ENCODE measurements around the gene SECISBP2L.

Gene SECISBP2L

DNA sequence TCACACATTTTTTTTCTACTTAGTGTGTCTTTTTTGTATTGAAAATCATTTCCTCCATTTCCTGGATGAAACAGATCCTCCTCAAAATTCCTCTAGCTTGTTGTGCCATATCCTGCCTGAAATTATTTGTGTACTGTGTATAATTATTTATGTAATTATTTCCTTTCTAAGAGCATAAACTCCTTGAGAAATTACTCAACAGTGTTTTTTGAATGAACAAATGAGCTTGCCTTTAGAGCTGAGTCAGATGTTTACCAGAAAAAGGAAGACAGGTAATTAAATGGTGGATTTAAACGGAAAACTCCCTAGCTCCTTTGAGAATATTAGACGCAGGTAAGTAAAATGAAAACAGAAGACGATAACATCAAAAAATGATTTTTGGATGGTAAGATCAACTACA is 13.2 kb upstream of the SECISBP2L start:
- ChIA-PET CTCF (interaction anchor here (1.0 to 3.3 kb wide), 6 partner anchors 10 to 51 kb away, joined by 3 to 15 read pairs (median 4); no protein-coding TSS in a partner anchor), POLR2A (no interaction called here)

GRCh38 chr15:49058559-49058958 is 12.3 kb upstream of the SECISBP2L start:
- TF ChIP-seq CTCF (IDR thresholded peaks at IDR 0.05; ENCODE audit: control extremely low read depth, extremely low read depth, low read depth, missing control alignments), result no peak
- CTCF ChIA-PET, result interaction anchor here (1.2 to 3.3 kb wide), 5 partner anchors 9 to 196 kb away, joined by 3 to 15 read pairs (median 3); no protein-coding TSS in a partner anchor
- POLR2A ChIA-PET, result no interaction called here
- no peak for DNase-seq (ENCODE audit: extremely low spot score)

More for the DNA sequence above, 13.2 kb upstream of the SECISBP2L start:
- no peak for TF ChIP-seq CTCF (IDR thresholded peaks at IDR 0.05; ENCODE audit: control extremely low read depth, extremely low read depth, low read depth, missing control alignments)
- DNase-seq (ENCODE audit: extremely low spot score), result no peak

DNA sequence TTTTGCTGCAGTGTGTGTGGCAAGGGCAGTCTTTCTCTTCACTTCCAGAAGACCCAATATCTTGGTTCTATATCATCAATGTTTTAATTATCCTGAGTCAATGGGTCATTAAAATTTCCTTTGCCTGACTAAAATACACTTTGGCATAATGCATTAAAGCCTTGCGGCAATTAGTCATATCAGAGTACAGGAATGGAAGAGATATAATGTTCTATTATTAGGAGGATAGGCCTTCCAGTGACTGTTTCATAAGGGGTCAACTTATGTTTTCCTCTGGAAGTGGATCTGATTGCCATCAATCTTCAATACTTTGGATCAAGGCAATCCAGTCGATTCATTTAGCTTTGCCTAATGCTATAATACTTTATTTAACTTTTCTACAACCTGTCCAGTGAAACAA is 9.4 kb upstream of the SECISBP2L start:
- ChIA-PET CTCF (no interaction called here), POLR2A (no interaction called here)
- no peak for DNase-seq (ENCODE audit: extremely low spot score)
- no peak for TF ChIP-seq CTCF (IDR thresholded peaks at IDR 0.05; ENCODE audit: control extremely low read depth, extremely low read depth, low read depth, missing control alignments)

DNA sequence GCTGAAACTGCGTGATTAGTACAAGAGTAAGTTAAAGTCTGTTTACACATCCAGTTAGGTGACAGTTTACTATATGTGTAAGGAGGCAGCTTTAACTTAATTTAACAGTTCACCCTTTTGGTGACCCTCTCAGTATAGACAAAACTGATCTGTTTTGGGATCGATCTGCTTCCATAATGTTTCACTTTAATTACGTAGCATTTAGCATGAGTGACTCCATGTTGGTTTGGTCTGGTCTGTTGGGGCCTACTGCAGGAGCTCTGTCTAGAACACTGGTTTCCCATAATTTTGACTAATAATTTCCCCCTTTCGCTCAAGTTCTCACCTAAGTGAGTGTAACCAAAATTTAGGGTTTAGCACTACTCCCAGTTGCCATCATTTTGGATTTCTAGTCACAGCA is 6.4 kb upstream of the SECISBP2L start:
- POLR2A ChIA-PET, result no interaction called here
- no peak for DNase-seq (ENCODE audit: extremely low spot score)
- TF ChIP-seq CTCF (IDR thresholded peaks at IDR 0.05; ENCODE audit: control extremely low read depth, extremely low read depth, low read depth, missing control alignments), result no peak
- CTCF ChIA-PET, result no interaction called here

DNA sequence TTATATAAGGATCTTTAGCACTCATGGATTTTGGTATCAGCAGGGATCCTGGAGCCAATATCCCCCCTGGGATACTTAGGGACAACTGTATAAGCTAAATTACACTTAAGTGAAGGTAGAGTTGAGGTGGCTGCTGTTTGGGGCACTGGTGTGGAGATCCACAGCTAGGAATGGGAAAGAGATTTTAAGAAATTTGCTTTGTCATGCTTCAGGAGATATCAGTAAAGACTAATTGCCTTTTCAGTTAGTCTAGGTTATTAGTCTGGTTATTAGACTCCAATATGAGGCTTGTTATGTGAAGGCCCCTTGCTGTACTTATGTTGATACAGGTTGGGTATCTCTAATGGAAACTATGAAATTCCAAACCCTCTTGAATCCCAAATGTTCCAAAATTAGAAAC is 1.2 kb upstream of the SECISBP2L start:
- CTCF ChIA-PET, result interaction anchor here (0.9 to 2.2 kb wide), 5 partner anchors 12 to 99 kb away, joined by 3 to 9 read pairs (median 4); no protein-coding TSS in a partner anchor
- POLR2A ChIA-PET, result no interaction called here

GRCh38 chr15:49045751-49046219 is 461 bp downstream of the SECISBP2L start:
- ChIA-PET POLR2A (interaction anchor here (1.2 kb wide), 1 partner anchor 236 kb away, joined by 3 read pairs; no protein-coding TSS in a partner anchor), CTCF (interaction anchor here (1.0 to 2.0 kb wide), 9 partner anchors 9 to 71 kb away, joined by 3 to 9 read pairs (median 3); no protein-coding TSS in a partner anchor)
- peak; percentile 54 for DNase-seq (ENCODE audit: extremely low spot score)
- no peak for TF ChIP-seq CTCF (IDR thresholded peaks at IDR 0.05; ENCODE audit: control extremely low read depth, extremely low read depth, low read depth, missing control alignments)

More for the DNA sequence above, 1.2 kb upstream of the SECISBP2L start:
- DNase-seq (ENCODE audit: extremely low spot score), result no peak
- no peak for TF ChIP-seq CTCF (IDR thresholded peaks at IDR 0.05; ENCODE audit: control extremely low read depth, extremely low read depth, low read depth, missing control alignments)
